Fibroblast of lung (primary cell): ENCODE results near the gene TLNRD1.

ENCODE experiments used
- CTCF ChIP-seq, 2 donors: IDR thresholded peaks in 1 of 2; conservative IDR thresholded peaks in 1 of 2; 1 replicate in 1 of 2; 2 replicates in 1 of 2; pipeline ENCODE4 v1.5.1; 2011 to 2012; ENCODE audit warnings: low read length in 2 of 2, control low read depth in 1 of 2, inconsistent platforms in 1 of 2, low read depth in 1 of 2, mild to moderate bottlenecking in 1 of 2
- EZH2 ChIP-seq: IDR thresholded peaks from 2 replicates; pipeline ENCODE4 v1.5.1; 2012; ENCODE audit warnings: low read length, control low read depth, mild to moderate bottlenecking; ENCODE audit errors: missing control alignments

- TF ChIP-seq CTCF (conservative IDR thresholded peaks at IDR 0.05 in 1 of 2, IDR thresholded peaks at IDR 0.05 in 1 of 2; ENCODE audit: low read depth in 1 of 2, low read length in 2 of 2) (no peak), EZH2 (no peak)
Observed at GRCh38 chr15:80957976-80958375, 42.7 kb upstream of the TLNRD1 start.
